Measurements from ENCODE around the gene CPLX4. TPM values are rescaled to one million over a fixed set of nuclear protein-coding genes. Genes with fewer than 3 reads are reported as not detected.

The CPLX4 gene
- total RNA-seq, 1 donor from 2014 or later, result 2.2 TPM

DNA sequence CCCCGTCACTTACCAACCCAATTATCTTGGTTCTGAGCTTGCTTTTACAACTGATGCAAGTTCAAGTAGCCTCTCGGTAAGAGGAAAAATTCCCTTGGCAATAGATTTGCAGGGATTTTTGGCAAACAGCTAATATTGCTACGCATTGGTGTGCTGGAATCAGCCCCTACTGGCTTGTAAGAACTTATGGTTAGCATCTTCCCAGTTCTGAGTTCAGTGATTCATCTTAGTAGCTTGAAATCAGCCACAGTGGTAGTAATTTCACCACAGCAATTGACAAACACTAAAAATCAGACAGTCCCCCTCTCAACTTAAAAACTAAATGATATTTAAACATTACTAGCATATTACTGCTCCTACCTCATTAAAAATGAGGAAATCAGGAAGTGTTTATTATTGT lies 39.3 kb downstream of the CPLX4 start:
- no peaks in the 10 kb centered on the region for H3K36me3 ChIP-seq
- peaks cover 81% of the 10 kb centered on the region for H3K27me3 ChIP-seq
- H3K27me3 Mint-ChIP-seq (ENCODE audit: insufficient read depth, low read depth), result peaks cover 46% of the 10 kb centered on the region
- H4K20me1 ChIP-seq (ENCODE audit: low read depth), result peaks cover 14% of the 10 kb centered on the region
- no peaks in the 10 kb centered on the region for H3K9me3 Mint-ChIP-seq
- peaks cover 31% of the 10 kb centered on the region for H3F3A ChIP-seq (ENCODE audit: low read depth)
- no peak overlapping the region for H3K4me2 ChIP-seq
- H3K27ac Mint-ChIP-seq, result no peak overlapping the region
- H3K4me3 ChIP-seq, result no peak overlapping the region
- H3K4me3 Mint-ChIP-seq, result no peak overlapping the region
- H3K36me3 Mint-ChIP-seq, result peaks cover 1% of the 10 kb centered on the region
- no peak for DNase-seq (ENCODE audit: low spot score)
- H3K9ac ChIP-seq, result no peak overlapping the region
- H3K9me3 ChIP-seq (ENCODE audit: low read depth), result no peaks in the 10 kb centered on the region
- TF ChIP-seq EZH2 (IDR thresholded peaks at IDR 0.05), result no peak
- no peak for TF ChIP-seq EZH2phosphoT487 (IDR thresholded peaks at IDR 0.05)
- TF ChIP-seq, protein P1, sequence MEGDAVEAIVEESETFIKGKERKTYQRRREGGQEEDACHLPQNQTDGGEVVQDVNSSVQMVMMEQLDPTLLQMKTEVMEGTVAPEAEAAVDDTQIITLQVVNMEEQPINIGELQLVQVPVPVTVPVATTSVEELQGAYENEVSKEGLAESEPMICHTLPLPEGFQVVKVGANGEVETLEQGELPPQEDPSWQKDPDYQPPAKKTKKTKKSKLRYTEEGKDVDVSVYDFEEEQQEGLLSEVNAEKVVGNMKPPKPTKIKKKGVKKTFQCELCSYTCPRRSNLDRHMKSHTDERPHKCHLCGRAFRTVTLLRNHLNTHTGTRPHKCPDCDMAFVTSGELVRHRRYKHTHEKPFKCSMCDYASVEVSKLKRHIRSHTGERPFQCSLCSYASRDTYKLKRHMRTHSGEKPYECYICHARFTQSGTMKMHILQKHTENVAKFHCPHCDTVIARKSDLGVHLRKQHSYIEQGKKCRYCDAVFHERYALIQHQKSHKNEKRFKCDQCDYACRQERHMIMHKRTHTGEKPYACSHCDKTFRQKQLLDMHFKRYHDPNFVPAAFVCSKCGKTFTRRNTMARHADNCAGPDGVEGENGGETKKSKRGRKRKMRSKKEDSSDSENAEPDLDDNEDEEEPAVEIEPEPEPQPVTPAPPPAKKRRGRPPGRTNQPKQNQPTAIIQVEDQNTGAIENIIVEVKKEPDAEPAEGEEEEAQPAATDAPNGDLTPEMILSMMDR (IDR thresholded peaks at IDR 0.05), result no peak
- H3K4me1 ChIP-seq, result peaks cover 51% of the 10 kb centered on the region
- no peaks in the 10 kb centered on the region for H3K79me2 ChIP-seq (ENCODE audit: low read depth)
- no peak overlapping the region for H3K27ac ChIP-seq
- peaks cover 25% of the 10 kb centered on the region for H3K4me1 Mint-ChIP-seq
- H2AFZ ChIP-seq (replicated peaks), result no peak overlapping the region

DNA sequence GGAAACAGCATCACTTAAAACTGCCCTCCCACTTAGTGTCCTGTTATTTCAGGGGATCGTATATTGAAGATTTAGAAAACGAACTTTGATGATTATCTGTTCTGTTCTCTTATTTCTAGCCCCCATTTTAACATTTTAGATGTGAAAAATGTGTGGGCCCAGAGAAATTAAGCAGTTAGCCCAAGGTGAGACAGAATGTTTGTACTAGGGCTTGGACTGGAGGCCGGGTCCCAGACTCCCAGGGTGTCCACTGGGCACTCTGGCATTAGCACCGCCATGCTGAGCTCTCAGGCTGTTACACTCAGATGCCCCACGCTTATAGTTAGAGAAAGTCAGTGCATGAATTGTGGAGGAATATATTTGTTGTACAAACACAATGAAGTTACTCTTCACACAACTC lies 39.7 kb downstream of the CPLX4 start:
- H3K27me3 ChIP-seq, result peaks cover 81% of the 10 kb centered on the region
- H3K9me3 ChIP-seq (ENCODE audit: low read depth), result no peaks in the 10 kb centered on the region
- TF ChIP-seq EZH2phosphoT487 (IDR thresholded peaks at IDR 0.05) (no peak), EZH2 (IDR thresholded peaks at IDR 0.05) (no peak)
- TF ChIP-seq, protein P1 (IDR thresholded peaks at IDR 0.05), result no peak
- H3K27ac ChIP-seq, result no peak overlapping the region
- H3K36me3 ChIP-seq, result no peaks in the 10 kb centered on the region
- H3K9ac ChIP-seq, result no peak overlapping the region
- peaks cover 35% of the 10 kb centered on the region for H3F3A ChIP-seq (ENCODE audit: low read depth)
- H3K4me1 ChIP-seq, result peaks cover 48% of the 10 kb centered on the region
- H3K4me3 Mint-ChIP-seq, result no peak overlapping the region
- H4K20me1 ChIP-seq (ENCODE audit: low read depth), result peaks cover 14% of the 10 kb centered on the region
- no peak for DNase-seq (ENCODE audit: low spot score)
- peaks cover 26% of the 10 kb centered on the region for H3K4me1 Mint-ChIP-seq
- peaks cover 1% of the 10 kb centered on the region for H3K36me3 Mint-ChIP-seq
- no peak overlapping the region for H3K4me3 ChIP-seq
- no peak overlapping the region for H2AFZ ChIP-seq (replicated peaks)
- no peaks in the 10 kb centered on the region for H3K9me3 Mint-ChIP-seq
- H3K27ac Mint-ChIP-seq, result no peak overlapping the region
- peak overlapping the region; percentile 18 for H3K4me2 ChIP-seq
- no peaks in the 10 kb centered on the region for H3K79me2 ChIP-seq (ENCODE audit: low read depth)
- peaks cover 50% of the 10 kb centered on the region for H3K27me3 Mint-ChIP-seq (ENCODE audit: insufficient read depth, low read depth)

DNA sequence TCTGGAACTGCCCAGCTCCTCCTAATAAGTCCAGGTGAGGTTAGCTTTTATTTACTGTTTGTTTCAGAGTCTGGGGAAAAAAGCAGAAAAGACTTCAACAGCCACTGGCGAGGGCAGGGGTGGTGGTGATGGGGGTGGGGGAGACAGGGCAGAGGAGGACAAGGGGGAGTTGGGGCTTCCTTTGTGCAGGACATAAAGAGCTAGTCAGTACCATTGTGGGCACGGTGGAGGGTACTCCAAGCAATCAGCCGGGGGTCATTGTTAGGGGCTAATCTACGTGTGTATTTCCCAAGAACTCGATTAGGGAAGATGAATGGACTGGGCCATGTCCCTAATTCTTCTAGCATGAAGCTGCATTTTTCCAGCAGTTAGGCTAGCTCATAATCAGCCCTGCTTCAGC lies 42.4 kb downstream of the CPLX4 start:
- Mint-ChIP-seq H3K4me1 (peaks cover 26% of the 10 kb centered on the region), H3K36me3 (peaks cover 1% of the 10 kb centered on the region), H3K27me3 (ENCODE audit: insufficient read depth, low read depth) (peaks cover 56% of the 10 kb centered on the region), H3K4me3 (peak overlapping the region; percentile 27), H3K9me3 (no peaks in the 10 kb centered on the region), H3K27ac (no peak overlapping the region)
- Histone ChIP-seq H3K27ac (peak overlapping the region; percentile 82), H3K36me3 (peaks cover 5% of the 10 kb centered on the region), H2AFZ (replicated peaks) (no peak overlapping the region), H4K20me1 (ENCODE audit: low read depth) (peaks cover 35% of the 10 kb centered on the region), H3K79me2 (ENCODE audit: low read depth) (peaks cover 25% of the 10 kb centered on the region), H3K4me3 (peak overlapping the region; percentile 41), H3K27me3 (peaks cover 81% of the 10 kb centered on the region), H3K9me3 (ENCODE audit: low read depth) (no peaks in the 10 kb centered on the region), H3K4me1 (peaks cover 55% of the 10 kb centered on the region), H3K4me2 (peak overlapping the region; percentile 92), H3F3A (ENCODE audit: low read depth) (peaks cover 51% of the 10 kb centered on the region), H3K9ac (no peak overlapping the region)
- TF ChIP-seq EZH2phosphoT487 (IDR thresholded peaks at IDR 0.05), result peak; percentile 41
- TF ChIP-seq, protein P1 (IDR thresholded peaks at IDR 0.05), result no peak
- no peak for TF ChIP-seq EZH2 (IDR thresholded peaks at IDR 0.05)
- DNase-seq (ENCODE audit: low spot score), result peak; percentile 97
